Body of pancreas (tissue), 4 donors: ENCODE results near the gene STK32B. TPM values are rescaled to one million over a fixed set of nuclear protein-coding genes. Genes with fewer than 3 reads are reported as not detected.

Source experiments
- ATAC-seq: fragments of 150-250 bp; one replicate; pipeline ENCODE4 v1.9.1; 2016
- DNase-seq, 4 donors: peaks; one replicate each; pipeline ENCODE4 v3.0.0-alpha.2; 2019
- H3K27ac ChIP-seq, 4 donors: fragments of 200-600 bp; sonication (generic); 1 replicate in 3 of 4; 2 replicates in 1 of 4; pipeline versions ENCODE4 v1.5.1 to v1.6.1; 2016 to 2019; ENCODE audit warnings: mild to moderate bottlenecking in 1 of 4, mixed read lengths in 1 of 4, moderate library complexity in 1 of 4
- H3K27me3 ChIP-seq, 2 donors: fragments of 200-600 bp; sonication (generic); one replicate each; pipeline ENCODE4 v1.6.0; 2016; ENCODE audit warnings: mild to moderate bottlenecking in 1 of 2
- H3K36me3 ChIP-seq, 2 donors: fragments of 200-600 bp; sonication (generic); replicated peaks in 1 of 2; 2 replicates each; pipeline ENCODE4 v1.5.1; 2016; ENCODE audit warnings: low read depth in 2 of 2; ENCODE audit not compliant: insufficient read depth in 1 of 2
- H3K4me1 ChIP-seq: fragments of 200-600 bp; sonication (generic); one replicate; pipeline ENCODE4 v1.6.0; 2016
- H3K4me3 ChIP-seq, 2 donors: fragments of 200-600 bp; sonication (generic); 1 replicate in 1 of 2; 2 replicates in 1 of 2; pipeline ENCODE4 v1.5.1; 2016 to 2019
- H3K9me3 ChIP-seq, 3 donors: fragments of 200-600 bp; sonication (generic); 1 replicate in 2 of 3; 2 replicates in 1 of 3; pipeline ENCODE4 v1.5.1; 2016
- POLR2A ChIP-seq, 3 donors: fragments of 450-650 bp; IDR thresholded peaks; one replicate each; pipeline ENCODE4 v1.6.1; 2016; ENCODE audit warnings: antibody characterized with exemption in 3 of 3, mild to moderate bottlenecking in 2 of 3
- WGBS, 2 donors: methylation state at CpG; one replicate each; pipeline ENCODE4 v1.1.5; 2017; 5-methylcytosine and 5-hydroxymethylcytosine counted together
- intact Hi-C: fragments of 100-400 bp; cut with DNase I; formaldehyde crosslinking; loops from one replicate; pipeline ENCODE4 v1.15.1; 2023
- total RNA-seq, 2 donors: library from RNA; depleted of rRNA; stranded (reverse); fragments of >200 nt; gene quantifications; one replicate each; pipeline ENCODE4 v1.1.0, GENCODE V29; 2016
- TF ChIP-seq, protein P1 (sequence below), 7 experiments: fragments of 450-650 bp in 4 of 7; fragments of 200-600 bp in 3 of 7; sonication (generic) in 3 of 7; IDR thresholded peaks; one replicate each; pipeline ENCODE4 v1.5.1; 2016 to 2019; ENCODE audit warnings: antibody characterized with exemption in 7 of 7

Gene STK32B
- total RNA-seq, 2 donors from 2014 or later: 1.3 to 4.9 TPM

- Histone ChIP-seq H3K9me3 (no peaks in the 10 kb centered on the region), H3K36me3 (no peaks in the 10 kb centered on the region), H3K27ac (no peak overlapping the region), H3K4me3 (no peak overlapping the region), H3K27me3 (no peaks in the 10 kb centered on the region), H3K4me1 (no peaks in the 10 kb centered on the region)
- intact Hi-C loops: no loop called here
- TF ChIP-seq POLR2A (IDR thresholded peaks at IDR 0.05): no peak
- TF ChIP-seq, protein P1, sequence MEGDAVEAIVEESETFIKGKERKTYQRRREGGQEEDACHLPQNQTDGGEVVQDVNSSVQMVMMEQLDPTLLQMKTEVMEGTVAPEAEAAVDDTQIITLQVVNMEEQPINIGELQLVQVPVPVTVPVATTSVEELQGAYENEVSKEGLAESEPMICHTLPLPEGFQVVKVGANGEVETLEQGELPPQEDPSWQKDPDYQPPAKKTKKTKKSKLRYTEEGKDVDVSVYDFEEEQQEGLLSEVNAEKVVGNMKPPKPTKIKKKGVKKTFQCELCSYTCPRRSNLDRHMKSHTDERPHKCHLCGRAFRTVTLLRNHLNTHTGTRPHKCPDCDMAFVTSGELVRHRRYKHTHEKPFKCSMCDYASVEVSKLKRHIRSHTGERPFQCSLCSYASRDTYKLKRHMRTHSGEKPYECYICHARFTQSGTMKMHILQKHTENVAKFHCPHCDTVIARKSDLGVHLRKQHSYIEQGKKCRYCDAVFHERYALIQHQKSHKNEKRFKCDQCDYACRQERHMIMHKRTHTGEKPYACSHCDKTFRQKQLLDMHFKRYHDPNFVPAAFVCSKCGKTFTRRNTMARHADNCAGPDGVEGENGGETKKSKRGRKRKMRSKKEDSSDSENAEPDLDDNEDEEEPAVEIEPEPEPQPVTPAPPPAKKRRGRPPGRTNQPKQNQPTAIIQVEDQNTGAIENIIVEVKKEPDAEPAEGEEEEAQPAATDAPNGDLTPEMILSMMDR (IDR thresholded peaks at IDR 0.05): no peak
- DNase-seq (no peak), ATAC-seq (no peak)
- 71 to 78% methylated on average over 10 of the region's 10 CpGs for WGBS, 2 donors
Measured at GRCh38 chr4:5444918-5445517, 393.7 kb downstream of the STK32B start.

DNA sequence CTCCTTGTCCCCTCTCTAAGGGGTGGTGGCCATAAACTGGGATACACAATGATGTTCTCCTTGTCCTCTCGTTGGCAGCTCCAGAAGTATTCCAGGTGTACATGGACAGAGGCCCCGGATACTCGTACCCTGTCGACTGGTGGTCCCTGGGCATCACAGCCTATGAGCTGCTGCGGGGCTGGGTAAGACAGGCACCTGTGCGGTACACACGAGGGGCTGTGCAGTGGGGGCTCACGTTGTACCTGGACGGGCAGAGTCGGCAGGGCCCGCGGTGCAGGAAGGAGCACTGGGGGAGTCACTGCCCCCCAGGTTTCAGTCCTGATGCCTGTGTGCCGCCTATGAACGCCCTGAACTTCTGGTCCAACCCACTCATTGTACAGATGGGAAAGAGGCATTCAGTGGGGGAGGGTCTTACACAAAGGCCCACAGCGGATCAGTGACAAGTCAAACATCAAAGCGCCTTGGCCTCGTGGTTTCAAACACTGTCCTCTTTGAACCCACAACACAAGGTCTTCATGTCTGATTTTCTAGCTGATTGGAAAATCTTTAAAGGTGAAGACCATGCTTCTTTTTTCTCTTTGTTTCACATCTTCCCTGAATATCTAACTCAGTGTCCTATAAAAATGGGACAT, 395.4 kb downstream of the STK32B start:
- ATAC-seq: no peak
- 67 to 69% methylated on average over 6 to 17 of the region's 17 CpGs for WGBS, 2 donors
- TF ChIP-seq, protein P1 (IDR thresholded peaks at IDR 0.05): no peak
- TF ChIP-seq POLR2A (IDR thresholded peaks at IDR 0.05): no peak
- intact Hi-C loops: no loop called here
- Histone ChIP-seq H3K27me3 (no peaks in the 10 kb centered on the region), H3K4me1 (no peaks in the 10 kb centered on the region), H3K27ac (no peak overlapping the region), H3K36me3 (no peaks in the 10 kb centered on the region), H3K9me3 (no peaks in the 10 kb centered on the region), H3K4me3 (no peak overlapping the region)
- no peak for DNase-seq

DNA sequence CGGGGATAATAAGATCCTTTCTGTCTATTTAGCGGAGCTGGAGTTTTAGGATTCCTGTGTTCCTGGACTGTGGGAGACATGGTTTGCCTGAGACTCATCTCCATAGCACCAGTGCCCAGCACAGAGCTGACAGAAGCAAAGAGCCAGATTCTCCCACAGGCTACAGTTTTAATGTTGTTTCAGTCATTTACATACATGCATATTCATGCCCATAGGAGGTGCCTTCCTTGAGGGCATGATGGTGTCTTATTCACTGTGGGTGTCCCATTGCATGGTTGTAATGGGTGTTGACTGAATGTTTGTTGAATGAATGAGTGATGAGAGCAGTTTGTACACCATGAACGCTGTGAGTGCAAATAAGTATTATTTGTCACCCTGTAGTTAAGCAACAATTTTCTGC, 396.5 kb downstream of the STK32B start:
- DNase-seq: no peak
- Histone ChIP-seq H3K4me3 (no peak overlapping the region), H3K27ac (no peak overlapping the region), H3K36me3 (no peaks in the 10 kb centered on the region), H3K4me1 (no peaks in the 10 kb centered on the region), H3K27me3 (no peaks in the 10 kb centered on the region), H3K9me3 (no peaks in the 10 kb centered on the region)
- TF ChIP-seq POLR2A (IDR thresholded peaks at IDR 0.05): no peak
- TF ChIP-seq, protein P1 (IDR thresholded peaks at IDR 0.05): no peak
- no peak for ATAC-seq
- intact Hi-C loops: no loop called here
- WGBS, 2 donors: 52 to 60% methylated on average over 3 of the region's 3 CpGs

GRCh38 chr4:5448221-5448620, 396.9 kb downstream of the STK32B start:
- Histone ChIP-seq H3K27me3 (no peaks in the 10 kb centered on the region), H3K4me1 (no peaks in the 10 kb centered on the region), H3K27ac (no peak overlapping the region), H3K9me3 (no peaks in the 10 kb centered on the region), H3K36me3 (no peaks in the 10 kb centered on the region), H3K4me3 (no peak overlapping the region)
- WGBS, 2 donors: 7 to 24% methylated on average over 10 of the region's 10 CpGs
- intact Hi-C loops: no loop called here
- DNase-seq: no peak
- TF ChIP-seq, protein P1 (IDR thresholded peaks at IDR 0.05): no peak
- no peak for TF ChIP-seq POLR2A (IDR thresholded peaks at IDR 0.05)
- no peak for ATAC-seq

DNA sequence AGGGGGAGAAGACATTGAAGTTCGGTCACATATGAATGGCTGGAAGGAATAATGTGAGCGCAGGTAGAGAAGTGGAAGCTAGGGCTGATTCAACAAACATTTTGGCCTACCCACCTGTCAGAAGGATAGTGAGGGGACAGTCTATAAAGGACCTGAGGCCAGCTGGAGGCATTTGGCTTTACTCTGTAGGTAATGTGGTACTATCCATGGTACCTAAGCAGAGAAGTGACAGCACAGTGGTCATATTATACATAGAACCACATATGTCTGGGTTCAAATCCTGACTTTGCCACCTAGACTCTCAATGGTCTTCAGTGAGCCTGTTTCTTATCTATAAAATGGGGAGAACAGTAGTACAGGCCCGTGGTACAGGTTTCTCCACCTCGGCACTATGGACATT, 400.0 kb downstream of the STK32B start:
- H3K4me3 ChIP-seq: no peak overlapping the region
- H3K36me3 ChIP-seq: no peaks in the 10 kb centered on the region
- no peak overlapping the region for H3K27ac ChIP-seq
- no peaks in the 10 kb centered on the region for H3K27me3 ChIP-seq
- intact Hi-C loops: no loop called here
- no peaks in the 10 kb centered on the region for H3K4me1 ChIP-seq
- ATAC-seq (no peak), DNase-seq (no peak)
- no peak for TF ChIP-seq POLR2A (IDR thresholded peaks at IDR 0.05)
- TF ChIP-seq, protein P1 (IDR thresholded peaks at IDR 0.05): no peak
- 80 to 94% methylated on average over 4 of the region's 4 CpGs for WGBS, 2 donors
- no peaks in the 10 kb centered on the region for H3K9me3 ChIP-seq
